Activated CD4-positive, alpha-beta T cell treated with anti-CD3 and anti-CD28 coated beads, Interleukin-2, amount 10 ng/mL, durations not matched to agents 24 days and 14 days (primary cell): ENCODE data around the gene PPCDC. TPM values are rescaled to one million over a fixed set of nuclear protein-coding genes. Genes with fewer than 3 reads are reported as not detected.
A peak's percentile ranks its signal among the peaks of the same experiment; 100 is the strongest.

ENCODE experiments used
- DNase-seq: peaks from one replicate; pipeline ENCODE4 v3.0.0; 2022
- H3K27ac Mint-ChIP-seq: one replicate; pipeline ENCODE4 v1.8.0; 2022; ENCODE audit warnings: mild to moderate bottlenecking, mixed read lengths
- H3K27me3 Mint-ChIP-seq: one replicate; pipeline ENCODE4 v1.8.0; 2022; ENCODE audit warnings: mixed read lengths
- H3K36me3 Mint-ChIP-seq: one replicate; pipeline ENCODE4 v1.8.0; 2022; ENCODE audit warnings: low read depth, mild to moderate bottlenecking, mixed read lengths
- H3K4me1 Mint-ChIP-seq: one replicate; pipeline ENCODE4 v1.8.0; 2021; ENCODE audit warnings: mixed read lengths
- H3K4me3 Mint-ChIP-seq: one replicate; pipeline ENCODE4 v1.8.0; 2022; ENCODE audit warnings: mild to moderate bottlenecking, moderate library complexity, mixed read lengths
- H3K9me3 Mint-ChIP-seq: one replicate; pipeline ENCODE4 v1.8.0; 2021; ENCODE audit warnings: mixed read lengths
- intact Hi-C: fragments of 100-400 bp; cut with micrococcal nuclease; formaldehyde crosslinking; loops from one replicate; pipeline ENCODE4 v1.15.1; 2023
- total RNA-seq: library from RNA; stranded (reverse); gene quantifications from 2 replicates; pipeline ENCODE4 v1.2.3, GENCODE V29; 2022

Gene PPCDC
- total RNA-seq, 1 donor from 2014 or later, result 21.4 TPM

DNA sequence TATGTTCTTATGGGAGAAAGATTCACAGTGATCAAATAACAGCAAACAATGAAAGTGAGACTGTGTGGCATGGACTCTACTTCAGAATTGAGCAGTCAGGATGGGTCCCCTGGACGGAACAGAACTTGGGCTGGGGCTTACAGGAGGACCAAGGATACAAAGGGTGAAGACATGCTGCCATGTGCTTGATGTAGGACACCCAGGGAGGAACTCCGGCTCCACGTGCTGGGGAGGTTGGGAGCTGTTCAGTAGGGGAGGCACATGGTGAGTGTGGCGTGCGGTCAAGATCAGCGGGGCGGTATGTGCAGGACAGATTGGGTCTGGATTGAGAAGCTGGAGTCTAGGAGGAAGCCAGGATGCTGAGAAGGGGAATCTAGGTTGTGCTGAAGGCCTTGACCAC is 32.6 kb downstream of the PPCDC start:
- peak overlapping the region; percentile 8 for H3K27ac Mint-ChIP-seq
- peaks cover 10% of the 10 kb centered on the region for H3K36me3 Mint-ChIP-seq
- no peak overlapping the region for H3K4me3 Mint-ChIP-seq
- H3K9me3 Mint-ChIP-seq, result no peaks in the 10 kb centered on the region
- DNase-seq, result no peak
- no peaks in the 10 kb centered on the region for H3K27me3 Mint-ChIP-seq
- H3K4me1 Mint-ChIP-seq, result peaks cover 26% of the 10 kb centered on the region
- intact Hi-C loops, result no loop called here

DNA sequence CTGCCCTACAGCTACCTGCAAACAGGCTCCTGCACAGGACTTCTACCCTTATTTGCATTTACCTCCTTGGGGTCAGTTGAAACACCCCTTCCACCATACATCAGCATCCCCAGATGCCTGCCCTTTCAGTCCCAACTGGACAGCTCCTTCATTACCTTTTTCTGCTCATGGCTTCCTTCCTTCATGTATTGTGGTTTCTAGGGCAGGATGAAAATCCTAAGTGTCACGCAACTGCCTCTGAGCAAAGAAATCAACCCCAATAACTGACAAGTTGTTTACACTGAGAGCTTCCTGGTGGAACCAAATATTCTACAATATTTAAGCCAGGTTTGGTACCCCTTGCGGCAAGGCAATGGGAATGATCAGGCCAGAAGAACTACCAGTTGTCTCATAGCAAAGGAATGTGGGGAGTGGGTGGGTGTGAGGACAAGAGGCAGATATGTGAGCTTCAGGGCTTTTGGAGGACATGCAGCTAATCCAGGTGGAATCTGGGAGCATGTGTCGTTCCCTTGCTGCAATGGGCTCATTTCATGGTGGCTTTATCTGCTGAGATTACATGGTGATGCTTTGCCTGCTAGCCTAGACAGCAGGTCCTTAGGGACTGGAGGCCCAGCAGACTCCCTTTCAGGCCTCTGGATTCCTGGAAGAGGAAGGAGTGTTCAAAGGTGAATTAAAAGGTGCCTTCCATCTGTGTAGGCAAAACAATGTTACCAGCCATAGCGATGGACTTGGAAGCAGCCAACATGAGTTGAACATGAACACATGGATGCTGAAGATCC is 34.9 kb downstream of the PPCDC start:
- intact Hi-C loops, result no loop called here
- H3K4me1 Mint-ChIP-seq, result peaks cover 33% of the 10 kb centered on the region
- no peak for DNase-seq
- no peak overlapping the region for H3K4me3 Mint-ChIP-seq
- no peaks in the 10 kb centered on the region for H3K9me3 Mint-ChIP-seq
- no peak overlapping the region for H3K27ac Mint-ChIP-seq
- no peaks in the 10 kb centered on the region for H3K27me3 Mint-ChIP-seq
- H3K36me3 Mint-ChIP-seq, result peaks cover 13% of the 10 kb centered on the region

DNA sequence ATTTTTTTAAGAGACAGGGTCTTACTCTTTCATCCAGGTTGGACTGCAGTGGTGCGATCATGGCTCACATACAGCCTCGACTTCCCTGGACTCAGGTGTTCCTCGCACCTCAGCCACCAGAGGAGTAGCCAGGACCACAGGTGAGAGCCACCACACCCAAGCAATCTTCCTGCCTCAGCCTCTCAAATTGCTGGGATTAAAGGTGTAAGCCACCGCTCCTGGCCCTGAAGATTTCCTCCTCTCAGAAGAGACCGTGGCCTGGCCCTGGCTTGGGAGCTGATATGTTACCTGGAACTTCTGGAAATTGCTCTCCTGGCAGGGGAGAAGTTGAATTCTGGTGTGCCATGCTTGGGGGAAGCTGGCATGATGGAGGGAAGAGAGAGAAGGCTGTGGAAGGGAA is 36.2 kb downstream of the PPCDC start:
- Mint-ChIP-seq H3K36me3 (peaks cover 11% of the 10 kb centered on the region), H3K4me1 (peaks cover 28% of the 10 kb centered on the region), H3K9me3 (no peaks in the 10 kb centered on the region), H3K4me3 (no peak overlapping the region), H3K27ac (no peak overlapping the region), H3K27me3 (no peaks in the 10 kb centered on the region)
- DNase-seq, result no peak
- intact Hi-C loops, result no loop called here

DNA sequence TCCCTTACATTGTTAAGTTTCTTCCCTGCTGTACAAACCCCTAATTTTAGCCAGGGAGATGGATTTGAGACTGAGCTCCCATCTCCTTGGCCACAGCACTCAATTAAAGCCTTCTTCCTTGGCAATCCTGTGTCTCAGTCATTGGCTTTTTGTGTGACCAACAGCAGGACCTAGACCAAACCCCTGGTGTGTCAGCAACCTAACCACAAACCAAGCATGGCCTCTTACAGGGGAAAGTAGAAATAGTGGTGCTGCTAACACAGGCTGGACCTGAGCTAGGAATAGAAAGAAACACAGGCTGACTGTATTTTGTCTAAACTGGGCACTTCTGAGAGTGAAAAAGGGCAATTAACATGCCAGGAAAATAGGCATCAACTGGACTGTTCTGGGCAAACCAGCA is 37.9 kb downstream of the PPCDC start:
- no peaks in the 10 kb centered on the region for H3K27me3 Mint-ChIP-seq
- peaks cover 6% of the 10 kb centered on the region for H3K9me3 Mint-ChIP-seq
- no peak overlapping the region for H3K4me3 Mint-ChIP-seq
- peaks cover 33% of the 10 kb centered on the region for H3K4me1 Mint-ChIP-seq
- H3K27ac Mint-ChIP-seq, result peak overlapping the region; percentile 4
- intact Hi-C loops, result no loop called here
- H3K36me3 Mint-ChIP-seq, result peaks cover 14% of the 10 kb centered on the region
- peak; percentile 66 for DNase-seq

DNA sequence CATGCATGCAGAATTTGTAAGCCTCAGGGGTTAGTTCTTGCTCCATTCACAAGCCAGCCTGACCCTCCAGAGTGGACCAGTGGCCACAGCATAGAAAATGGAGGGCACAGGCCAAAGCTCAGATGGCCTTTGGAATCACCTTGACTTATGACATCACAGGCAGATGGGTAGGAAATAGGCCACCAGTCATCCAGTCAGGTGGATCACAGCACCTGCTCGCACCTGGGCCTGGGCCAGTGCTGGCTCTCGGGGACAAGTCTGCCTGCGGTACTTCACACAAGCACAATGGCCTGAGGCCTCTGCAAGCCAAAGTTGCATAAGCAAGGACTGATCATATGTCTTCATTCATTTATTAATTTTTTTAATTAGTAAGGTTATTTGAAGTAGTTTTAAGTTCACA is 39.3 kb downstream of the PPCDC start:
- intact Hi-C loops, result no loop called here
- H3K36me3 Mint-ChIP-seq, result peaks cover 19% of the 10 kb centered on the region
- DNase-seq, result no peak
- H3K4me3 Mint-ChIP-seq, result no peak overlapping the region
- peaks cover 45% of the 10 kb centered on the region for H3K4me1 Mint-ChIP-seq
- no peaks in the 10 kb centered on the region for H3K27me3 Mint-ChIP-seq
- H3K9me3 Mint-ChIP-seq, result peaks cover 6% of the 10 kb centered on the region
- no peak overlapping the region for H3K27ac Mint-ChIP-seq

DNA sequence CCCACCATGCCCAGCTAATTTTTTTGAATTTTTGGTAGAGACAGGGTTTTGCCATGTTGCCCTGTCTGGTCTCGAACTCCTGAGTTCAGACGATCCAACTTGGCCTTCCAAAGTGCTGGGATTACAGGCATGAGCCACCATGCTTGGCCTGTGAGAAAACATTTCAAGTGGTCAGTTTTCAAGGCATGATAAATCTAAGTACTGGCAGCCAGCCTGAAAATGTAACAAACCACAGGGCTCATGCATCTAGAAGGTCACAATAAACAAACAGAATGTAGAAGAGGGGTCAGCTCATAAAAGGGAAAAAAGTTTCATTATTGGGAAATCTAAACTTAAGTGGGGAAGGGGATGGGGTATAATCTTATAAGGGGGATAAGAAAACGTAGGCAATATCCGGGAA is 39.9 kb downstream of the PPCDC start:
- no peak overlapping the region for H3K4me3 Mint-ChIP-seq
- intact Hi-C loops, result no loop called here
- DNase-seq, result no peak
- no peaks in the 10 kb centered on the region for H3K27me3 Mint-ChIP-seq
- H3K9me3 Mint-ChIP-seq, result peaks cover 6% of the 10 kb centered on the region
- no peak overlapping the region for H3K27ac Mint-ChIP-seq
- H3K36me3 Mint-ChIP-seq, result peaks cover 21% of the 10 kb centered on the region
- H3K4me1 Mint-ChIP-seq, result peaks cover 46% of the 10 kb centered on the region

DNA sequence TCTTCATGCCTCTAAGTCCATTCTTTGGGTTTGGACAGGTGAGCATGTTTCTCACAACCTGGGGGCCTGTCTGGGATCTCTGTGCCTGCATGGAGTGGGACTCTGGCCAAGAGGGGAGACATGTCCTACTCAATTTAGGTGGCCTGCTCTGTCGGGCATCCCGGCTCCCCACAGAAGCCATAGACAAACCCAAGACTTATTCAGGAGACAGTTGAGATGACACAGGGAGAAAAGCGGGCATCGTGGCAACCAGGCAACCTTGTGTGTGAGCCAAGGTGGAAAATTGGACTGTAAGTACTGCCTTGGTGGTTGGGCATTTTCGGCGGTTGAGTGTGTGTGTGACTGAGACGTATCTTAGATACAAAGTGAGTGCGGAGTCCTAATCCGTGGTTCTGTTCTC is 40.5 kb downstream of the PPCDC start:
- peaks cover 23% of the 10 kb centered on the region for H3K36me3 Mint-ChIP-seq
- H3K27me3 Mint-ChIP-seq, result no peaks in the 10 kb centered on the region
- no peak for DNase-seq
- peaks cover 6% of the 10 kb centered on the region for H3K9me3 Mint-ChIP-seq
- no peak overlapping the region for H3K4me3 Mint-ChIP-seq
- H3K27ac Mint-ChIP-seq, result no peak overlapping the region
- intact Hi-C loops, result no loop called here
- H3K4me1 Mint-ChIP-seq, result peaks cover 49% of the 10 kb centered on the region

DNA sequence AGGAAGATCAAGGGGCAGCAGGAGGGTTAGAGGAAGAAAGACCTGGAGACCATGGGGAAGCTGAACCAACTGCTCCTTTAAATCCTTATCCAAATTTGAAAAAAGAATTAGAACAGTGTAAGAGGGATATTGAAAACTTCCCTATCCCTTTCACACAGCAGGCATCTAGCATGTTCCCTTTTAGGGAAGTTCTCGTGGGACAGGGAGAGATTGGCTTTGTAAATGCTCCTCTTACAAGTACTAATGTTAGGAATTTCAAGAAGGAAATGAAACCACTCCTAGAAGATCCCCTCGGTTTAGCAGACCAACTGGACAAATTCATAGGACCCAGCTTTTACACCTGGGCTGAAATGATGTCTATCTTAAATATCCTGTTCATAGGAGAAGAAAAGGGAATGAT is 41.5 kb downstream of the PPCDC start:
- intact Hi-C loops, result no loop called here
- DNase-seq, result no peak
- peaks cover 24% of the 10 kb centered on the region for H3K36me3 Mint-ChIP-seq
- no peak overlapping the region for H3K4me3 Mint-ChIP-seq
- no peaks in the 10 kb centered on the region for H3K27me3 Mint-ChIP-seq
- H3K27ac Mint-ChIP-seq, result no peak overlapping the region
- H3K9me3 Mint-ChIP-seq, result peaks cover 6% of the 10 kb centered on the region
- H3K4me1 Mint-ChIP-seq, result peaks cover 57% of the 10 kb centered on the region

DNA sequence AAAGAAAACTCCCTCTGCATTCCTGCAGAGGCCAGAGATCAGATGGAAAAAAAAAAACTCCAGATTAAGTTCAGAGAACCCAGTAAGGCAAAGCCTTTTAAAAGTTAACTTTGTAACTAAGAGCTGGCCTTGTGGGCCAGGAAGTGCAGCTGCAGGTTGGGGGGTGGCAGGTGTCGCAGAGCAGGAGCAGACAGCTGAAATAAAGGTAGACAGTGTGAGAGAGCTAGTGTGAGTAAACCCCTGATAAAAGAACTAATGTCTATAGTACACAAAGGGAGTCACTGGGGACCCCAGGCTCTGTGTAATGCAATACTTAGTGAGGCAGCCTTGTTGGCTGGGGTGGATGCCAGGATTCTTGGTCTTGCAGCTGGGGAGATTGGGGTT is 42.1 kb downstream of the PPCDC start:
- Mint-ChIP-seq H3K36me3 (peaks cover 25% of the 10 kb centered on the region), H3K4me1 (peaks cover 60% of the 10 kb centered on the region), H3K9me3 (peaks cover 6% of the 10 kb centered on the region), H3K27ac (peak overlapping the region; percentile 7), H3K27me3 (no peaks in the 10 kb centered on the region), H3K4me3 (peak overlapping the region; percentile 23)
- intact Hi-C loops, result no loop called here
- no peak for DNase-seq

DNA sequence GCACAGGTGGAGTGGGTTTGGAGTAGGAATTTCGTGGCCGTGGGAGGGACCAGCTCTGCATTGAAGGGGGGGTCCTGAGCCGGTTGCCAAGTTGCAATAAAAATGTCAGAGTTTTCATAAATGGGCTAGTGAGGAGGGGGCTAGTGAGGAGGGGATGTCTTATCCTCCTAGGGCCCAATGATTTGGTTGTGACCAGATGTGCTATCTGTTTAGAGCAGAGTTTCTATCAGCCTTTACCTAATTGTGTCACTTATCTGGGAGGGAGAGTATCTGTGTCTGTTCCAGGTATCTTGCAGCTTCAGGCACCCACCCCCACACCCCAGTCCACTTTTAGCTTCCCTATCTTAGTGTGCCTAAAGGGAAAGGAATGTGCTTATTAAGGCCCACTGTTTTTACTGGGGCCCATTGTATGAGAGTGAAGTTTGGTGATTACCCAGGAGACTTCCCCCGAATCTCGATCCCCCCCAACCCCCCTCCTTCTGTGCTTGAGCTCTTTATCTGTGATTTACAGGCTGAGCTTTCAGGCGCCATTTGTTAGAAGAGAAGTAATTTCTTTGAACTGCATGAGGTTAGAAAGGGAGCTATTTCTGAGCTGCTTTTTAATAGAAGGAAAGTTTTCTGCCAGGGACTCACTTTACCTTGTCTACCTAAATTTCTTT is 42.6 kb downstream of the PPCDC start:
- Mint-ChIP-seq H3K4me1 (peaks cover 62% of the 10 kb centered on the region), H3K27ac (peak overlapping the region; percentile 96), H3K36me3 (peaks cover 26% of the 10 kb centered on the region), H3K9me3 (peaks cover 6% of the 10 kb centered on the region), H3K4me3 (peak overlapping the region; percentile 24), H3K27me3 (no peaks in the 10 kb centered on the region)
- intact Hi-C loops, result no loop called here
- DNase-seq, result no peak

DNA sequence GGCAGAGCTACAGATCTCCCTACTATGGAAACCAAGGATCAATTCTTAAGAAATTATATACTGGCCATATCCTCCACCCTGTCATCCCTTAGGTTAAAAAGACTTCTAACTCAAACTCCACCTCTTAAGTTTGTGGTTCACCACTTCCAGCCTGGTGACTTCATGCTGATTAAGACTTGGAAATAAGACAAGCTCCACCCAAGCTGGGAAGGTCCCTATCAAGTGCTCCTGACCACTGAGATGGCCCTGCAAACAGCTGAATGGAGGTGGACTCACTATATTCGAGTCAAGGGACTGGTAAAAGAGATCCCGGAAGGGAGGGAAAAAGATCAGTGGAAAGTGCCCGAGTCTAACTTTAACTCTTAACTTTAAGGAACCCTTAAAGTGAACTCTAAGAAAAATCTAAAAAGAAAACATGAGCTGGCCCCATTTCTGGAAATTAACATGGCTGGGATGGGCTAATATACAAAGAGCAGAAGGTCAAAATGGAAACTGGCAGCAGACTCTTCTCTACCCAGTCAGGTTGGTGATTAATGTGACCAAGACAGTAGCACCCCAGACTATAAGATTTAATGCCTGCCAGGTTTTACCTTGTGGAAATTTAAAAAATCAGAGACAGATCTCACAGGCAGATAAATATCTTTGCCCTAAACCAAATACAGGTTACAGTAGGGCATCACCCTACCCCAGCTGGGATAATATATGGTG is 43.9 kb downstream of the PPCDC start:
- Mint-ChIP-seq H3K4me1 (peaks cover 64% of the 10 kb centered on the region), H3K9me3 (peaks cover 6% of the 10 kb centered on the region), H3K36me3 (peaks cover 25% of the 10 kb centered on the region), H3K4me3 (peak overlapping the region; percentile 82), H3K27ac (peak overlapping the region; percentile 96), H3K27me3 (no peaks in the 10 kb centered on the region)
- intact Hi-C loops, result loop anchor here (1.0 kb wide), 4 partner anchors 22 to 64 kb away; no protein-coding TSS in a partner anchor
- DNase-seq, result peak; percentile 93

DNA sequence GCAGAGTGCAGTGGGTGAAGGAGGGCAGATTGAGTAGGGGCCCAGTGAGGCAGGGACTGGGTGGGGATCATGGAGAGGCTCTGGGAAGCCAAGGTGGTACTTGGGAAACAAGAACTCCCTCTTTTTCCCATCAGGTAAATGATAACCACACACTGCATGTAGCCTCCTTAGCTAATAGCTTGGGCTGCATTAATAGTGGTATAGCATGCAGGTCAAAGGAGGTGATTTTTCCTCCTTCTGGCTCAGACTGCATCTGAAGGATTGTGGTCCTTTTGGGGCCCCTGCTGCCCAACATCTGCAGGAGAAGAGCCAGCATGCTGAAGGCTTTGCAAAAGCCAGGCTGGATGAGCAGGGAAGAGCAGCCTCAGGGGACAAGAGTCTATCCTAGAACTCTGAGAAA is 45.4 kb downstream of the PPCDC start:
- Mint-ChIP-seq H3K36me3 (peaks cover 27% of the 10 kb centered on the region), H3K4me1 (peaks cover 69% of the 10 kb centered on the region), H3K27ac (peak overlapping the region; percentile 96), H3K27me3 (no peaks in the 10 kb centered on the region), H3K4me3 (peak overlapping the region; percentile 37), H3K9me3 (peaks cover 6% of the 10 kb centered on the region)
- peak; percentile 55 for DNase-seq
- intact Hi-C loops, result no loop called here

DNA sequence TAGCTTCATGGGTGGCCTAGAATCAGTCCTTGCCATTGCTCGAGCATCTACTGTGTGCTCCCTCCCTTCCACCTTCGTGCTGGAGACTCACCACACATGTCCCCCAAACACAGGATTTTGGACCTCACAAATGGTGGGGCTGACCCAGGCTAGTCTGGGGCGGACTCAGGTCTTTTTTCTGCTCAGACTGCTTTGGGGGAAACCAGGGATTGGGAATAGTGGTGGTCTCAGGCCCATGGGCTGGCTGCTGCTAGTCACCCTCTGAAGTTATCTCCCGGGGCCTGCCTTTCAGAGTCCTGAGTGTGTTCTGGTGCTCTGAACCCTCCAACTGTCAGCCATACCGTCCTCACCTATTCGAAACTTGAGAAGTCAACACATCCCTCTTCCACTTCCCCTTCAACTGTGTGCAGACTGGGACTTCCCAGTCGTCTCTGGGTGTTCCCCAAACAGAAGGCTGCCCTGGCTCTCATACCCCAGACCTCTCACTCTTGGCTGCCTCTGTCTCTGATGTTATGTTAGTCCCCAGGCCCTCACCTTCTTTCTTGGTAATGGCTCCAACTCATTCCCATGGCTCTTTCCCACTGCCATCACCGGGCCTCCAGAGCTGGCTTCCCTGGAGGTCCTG is 46.0 kb downstream of the PPCDC start:
- Mint-ChIP-seq H3K27me3 (no peaks in the 10 kb centered on the region), H3K27ac (peak overlapping the region; percentile 74), H3K4me3 (peak overlapping the region; percentile 31), H3K4me1 (peaks cover 69% of the 10 kb centered on the region), H3K9me3 (peaks cover 6% of the 10 kb centered on the region), H3K36me3 (peaks cover 29% of the 10 kb centered on the region)
- peak; percentile 72 for DNase-seq
- intact Hi-C loops, result no loop called here

DNA sequence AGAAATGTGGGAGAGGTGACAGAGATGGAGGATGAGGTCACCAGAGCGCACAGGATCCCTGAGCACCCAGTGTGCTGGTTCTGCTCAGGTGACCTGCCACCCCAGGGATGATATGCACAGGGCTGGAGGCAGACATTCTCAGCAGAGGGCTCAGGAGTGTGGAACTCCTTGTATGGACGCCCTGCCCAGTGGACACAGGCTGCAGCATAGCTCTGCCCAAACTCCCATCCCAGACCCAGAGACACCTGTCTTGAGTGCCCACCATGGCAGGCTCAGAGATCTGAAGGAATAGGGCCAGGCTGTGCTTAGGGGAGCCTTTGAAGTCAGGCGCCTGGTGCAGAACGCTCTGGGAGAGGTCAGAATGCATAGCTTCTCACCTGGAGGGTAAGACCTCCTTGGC is 47.3 kb downstream of the PPCDC start:
- intact Hi-C loops, result no loop called here
- peak; percentile 55 for DNase-seq
- no peak overlapping the region for H3K4me3 Mint-ChIP-seq
- H3K4me1 Mint-ChIP-seq, result peaks cover 61% of the 10 kb centered on the region
- peaks cover 5% of the 10 kb centered on the region for H3K9me3 Mint-ChIP-seq
- H3K36me3 Mint-ChIP-seq, result peaks cover 27% of the 10 kb centered on the region
- H3K27ac Mint-ChIP-seq, result no peak overlapping the region
- H3K27me3 Mint-ChIP-seq, result no peaks in the 10 kb centered on the region
